GM12891 (cell line): ENCODE results near the gene THOP1.

Experiments
- PAX5 ChIP-seq: IDR thresholded peaks from 2 replicates; pipeline ENCODE4 v1.6.1; 2011; ENCODE audit warnings: low read length, moderate library complexity, mild to moderate bottlenecking; ENCODE audit not compliant: insufficient read depth, severe bottlenecking
- POLR2A ChIP-seq: IDR thresholded peaks from 2 replicates; pipeline ENCODE4 v1.6.1; 2011; ENCODE audit warnings: low read depth, low read length, control low read depth
- POLR2AphosphoS5 ChIP-seq: IDR thresholded peaks from 2 replicates; pipeline ENCODE4 v1.6.1; 2011; ENCODE audit warnings: low read depth, low read length, control low read depth
- POU2F2 ChIP-seq: IDR thresholded peaks from 2 replicates; pipeline ENCODE4 v1.6.1; 2011; ENCODE audit warnings: low read depth, mild to moderate bottlenecking, control low read depth, low read length, moderate library complexity
- SPI1 ChIP-seq: IDR thresholded peaks from 2 replicates; pipeline ENCODE4 v1.6.1; 2011; ENCODE audit warnings: low read depth, low read length, control low read depth
- TAF1 ChIP-seq: IDR thresholded peaks from 2 replicates; pipeline ENCODE4 v1.6.1; 2011; ENCODE audit warnings: low read depth, low read length, control low read depth

GRCh38 chr19:2771786-2772674, 13.3 kb upstream of the THOP1 start:
- no peak for TF ChIP-seq PAX5
- no peak for TF ChIP-seq POLR2AphosphoS5
- TF ChIP-seq TAF1: no peak
- no peak for TF ChIP-seq POLR2A
- TF ChIP-seq SPI1: no peak
- TF ChIP-seq POU2F2: no peak
